SKM-1 treated with dmso at 0.1 percent for 144 hours (cell line): ENCODE data around the gene AFF2.

Source experiments
- DNase-seq: peaks from one replicate; lab custom pipeline; 2025; ENCODE audit not compliant: unreplicated experiment; lab: John Stamatoyannopoulos, UW

AFF2 gene

DNA sequence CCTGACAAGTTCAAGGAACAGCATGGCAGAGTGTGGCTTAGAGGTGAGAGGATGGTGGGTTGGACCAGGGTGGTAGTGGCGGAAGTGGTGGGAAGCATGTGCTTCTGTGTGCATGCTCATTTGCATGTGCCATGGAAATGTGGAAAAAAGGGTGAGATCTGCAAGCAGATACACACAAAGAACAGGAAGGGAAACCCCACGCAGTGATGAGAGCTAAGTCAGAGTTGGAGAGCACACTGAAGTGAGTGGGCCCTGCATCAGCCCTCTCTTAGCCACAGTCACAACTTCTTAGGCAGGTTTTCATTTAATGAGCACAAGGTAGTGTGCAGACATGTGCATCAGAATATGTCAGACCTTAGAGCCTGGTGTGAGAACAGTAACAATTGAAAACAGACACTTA lies 483.8 kb downstream of the AFF2 start:
- no peak for DNase-seq

- DNase-seq = no peak
Observed at GRCh38 chrX:148991502-148991901, 491.1 kb downstream of the AFF2 start.

GRCh38 chrX:148995661-148996060 lies 495.2 kb downstream of the AFF2 start:
- no peak for DNase-seq

DNA sequence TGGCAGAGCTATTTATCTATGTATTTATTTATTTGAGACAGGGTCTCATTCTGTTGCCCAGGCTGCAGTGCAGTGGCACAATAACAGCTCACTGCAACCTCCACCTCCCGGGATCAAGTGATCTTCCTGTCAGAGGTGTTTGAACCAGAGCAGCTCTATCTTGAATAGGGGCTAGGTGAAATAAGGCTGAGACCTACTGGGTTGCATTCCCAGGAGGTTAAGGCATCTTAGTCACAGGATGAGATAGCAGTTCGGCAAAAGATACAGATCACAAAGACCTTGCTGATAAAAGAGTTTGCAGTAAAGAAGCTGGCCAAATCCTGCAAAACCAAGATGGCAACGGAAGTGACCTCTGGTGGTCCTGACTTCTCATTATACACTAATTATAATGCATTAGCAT lies 501.9 kb downstream of the AFF2 start:
- no peak for DNase-seq

DNA sequence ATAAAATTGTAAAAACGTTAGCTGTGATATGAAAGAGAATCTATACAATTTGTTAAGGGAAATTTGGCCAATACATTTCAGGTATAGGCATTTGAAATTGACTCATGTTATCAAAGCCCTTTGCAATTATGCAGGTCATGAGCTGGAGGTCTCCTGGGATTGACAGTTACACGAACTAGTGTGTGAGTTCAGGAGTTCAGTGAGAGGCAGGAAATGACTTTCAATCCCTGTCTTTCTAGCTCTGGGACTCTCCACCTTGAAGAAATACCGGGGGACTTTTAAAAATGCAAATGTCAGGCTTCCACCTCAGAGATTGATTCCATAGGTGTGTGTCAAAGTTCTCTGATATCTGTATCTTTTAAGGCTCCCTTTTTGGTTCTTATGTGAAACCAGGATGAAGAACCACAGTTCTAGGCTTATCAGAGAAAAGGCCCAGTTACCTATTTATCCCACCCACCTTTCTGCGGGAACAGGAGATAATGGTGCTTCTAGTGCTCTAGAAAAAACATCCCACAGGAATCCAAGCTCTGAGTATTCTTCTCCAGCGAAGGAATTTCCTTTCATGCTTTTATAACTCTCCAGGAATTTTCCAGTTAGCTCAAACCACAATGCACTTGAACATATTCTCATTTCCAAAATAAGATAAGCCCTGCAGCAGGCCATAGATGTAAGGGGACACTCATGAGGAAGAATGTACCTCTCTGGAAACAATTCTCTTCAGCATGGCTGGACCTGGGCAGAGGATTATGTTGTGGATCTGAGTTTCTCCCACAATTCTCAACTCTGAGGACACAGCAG lies 503.6 kb downstream of the AFF2 start:
- no peak for DNase-seq

GRCh38 chrX:149004936-149005335 lies 504.5 kb downstream of the AFF2 start:
- DNase-seq = no peak

GRCh38 chrX:149006235-149006634 lies 505.8 kb downstream of the AFF2 start:
- DNase-seq = no peak

DNA sequence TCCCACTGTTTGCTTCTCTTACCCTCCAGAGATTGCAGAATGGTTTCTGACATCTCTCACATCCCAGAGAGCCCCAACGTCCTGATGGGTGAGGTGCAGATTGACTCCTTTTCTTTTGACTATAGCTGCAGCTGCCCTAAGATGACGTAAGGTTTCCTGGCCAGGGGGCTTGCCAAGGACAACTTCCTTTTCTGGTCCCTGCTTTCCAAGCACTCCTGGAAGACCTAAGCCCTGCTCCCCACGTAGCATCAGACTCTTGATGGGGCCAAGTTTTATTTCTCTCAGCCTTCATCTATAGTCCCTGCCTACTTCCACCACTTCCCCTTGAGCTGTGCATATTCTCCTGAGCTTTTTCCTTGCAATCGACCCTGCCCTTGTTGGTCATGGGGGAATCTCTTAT lies 507.0 kb downstream of the AFF2 start:
- no peak for DNase-seq

GRCh38 chrX:149010013-149010852 lies 509.8 kb downstream of the AFF2 start:
- DNase-seq = no peak

DNA sequence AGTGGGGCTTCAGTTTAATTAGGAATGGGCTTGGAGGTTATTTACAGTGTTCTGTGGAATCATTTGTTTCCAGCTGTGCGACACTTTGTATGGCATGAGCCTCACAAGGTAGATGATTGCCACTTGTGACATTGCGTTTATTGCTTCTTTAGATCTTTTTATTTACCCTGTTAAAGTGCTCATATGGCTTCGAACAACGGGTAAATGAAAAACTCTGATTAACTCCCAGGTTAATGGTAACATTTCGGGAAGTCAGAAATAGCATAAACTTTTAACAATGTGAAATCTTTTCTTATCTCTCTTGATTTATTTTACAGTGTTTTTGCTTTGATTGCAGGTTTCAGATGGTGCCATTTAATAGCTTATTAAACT lies 510.4 kb downstream of the AFF2 start:
- DNase-seq = no peak

GRCh38 chrX:149013081-149013480 lies 512.7 kb downstream of the AFF2 start:
- DNase-seq = no peak

- DNase-seq = no peak
Observed at GRCh38 chrX:149021159-149021558, 520.7 kb downstream of the AFF2 start.

DNA sequence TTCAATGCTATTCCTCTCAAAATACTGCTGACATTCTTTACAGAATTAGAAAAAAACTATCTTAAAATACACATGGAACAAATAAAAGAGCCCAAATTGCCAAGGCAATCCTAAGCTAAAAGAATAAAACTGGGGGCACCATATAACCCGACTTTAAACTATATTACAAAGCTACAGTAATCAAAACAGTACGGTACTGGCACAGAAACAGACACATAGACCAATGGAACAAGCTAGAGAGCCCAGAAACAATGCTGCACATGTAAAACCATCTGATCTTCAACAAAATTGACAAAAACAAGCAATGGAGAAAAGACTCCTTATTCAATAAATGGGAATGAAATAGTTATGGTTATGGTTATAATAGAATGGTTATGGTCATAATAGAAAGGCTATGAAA lies 522.1 kb downstream of the AFF2 start:
- DNase-seq = no peak

DNA sequence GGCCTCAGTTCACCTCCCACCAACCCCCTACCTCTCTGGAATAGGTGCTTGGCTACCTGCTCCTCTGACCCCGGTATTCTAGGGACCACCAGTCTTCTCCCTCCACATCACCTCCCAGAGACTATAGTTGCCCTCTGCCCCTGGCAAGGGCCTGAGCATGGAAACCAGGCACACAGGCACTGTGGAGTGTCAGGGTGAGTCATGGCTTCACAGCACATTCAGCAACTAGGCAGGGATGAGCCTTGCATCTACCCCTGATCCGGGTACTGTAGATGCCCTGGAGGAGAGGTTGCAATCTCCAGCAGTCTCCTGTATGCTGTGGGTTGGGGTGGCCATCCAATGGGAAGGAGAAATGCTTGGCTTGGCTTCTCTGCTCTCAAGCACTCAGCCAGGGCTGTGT lies 532.0 kb downstream of the AFF2 start:
- no peak for DNase-seq

GRCh38 chrX:149036086-149036485 lies 535.7 kb downstream of the AFF2 start:
- no peak for DNase-seq

DNA sequence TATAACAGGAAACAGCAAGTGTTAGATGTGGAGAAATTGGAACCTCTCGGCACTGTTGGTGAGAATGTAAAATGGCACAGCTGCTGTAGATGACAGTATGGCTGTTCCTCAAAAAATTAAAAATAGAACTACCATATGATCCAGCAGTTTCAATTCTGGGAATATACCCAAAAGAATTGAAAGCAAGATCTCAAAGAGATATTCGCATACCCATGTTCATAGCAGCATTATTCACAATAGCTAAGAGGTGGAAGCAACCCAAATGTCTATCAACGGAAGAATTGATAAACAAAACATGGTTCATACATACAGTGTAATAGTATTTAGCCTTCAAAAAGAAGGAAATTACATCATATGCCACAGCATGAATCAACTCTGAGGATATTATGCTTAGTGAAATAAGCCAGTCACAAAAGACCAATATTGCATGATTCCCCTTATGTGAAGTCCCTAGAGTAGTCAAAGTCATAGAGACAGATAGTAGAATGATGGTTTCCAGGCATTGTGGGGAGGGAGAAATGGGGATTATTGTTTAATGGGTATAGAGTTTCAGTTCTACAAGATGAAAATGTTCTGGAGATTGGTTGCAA lies 537.0 kb downstream of the AFF2 start:
- no peak for DNase-seq

GRCh38 chrX:149039057-149039456 lies 538.6 kb downstream of the AFF2 start:
- no peak for DNase-seq

- no peak for DNase-seq
Observed at GRCh38 chrX:149040873-149041535, 540.6 kb downstream of the AFF2 start.

- no peak for DNase-seq
Observed at GRCh38 chrX:149043401-149043800, 543.0 kb downstream of the AFF2 start.

- DNase-seq = no peak
Observed at GRCh38 chrX:149044471-149044870, 544.1 kb downstream of the AFF2 start.

DNA sequence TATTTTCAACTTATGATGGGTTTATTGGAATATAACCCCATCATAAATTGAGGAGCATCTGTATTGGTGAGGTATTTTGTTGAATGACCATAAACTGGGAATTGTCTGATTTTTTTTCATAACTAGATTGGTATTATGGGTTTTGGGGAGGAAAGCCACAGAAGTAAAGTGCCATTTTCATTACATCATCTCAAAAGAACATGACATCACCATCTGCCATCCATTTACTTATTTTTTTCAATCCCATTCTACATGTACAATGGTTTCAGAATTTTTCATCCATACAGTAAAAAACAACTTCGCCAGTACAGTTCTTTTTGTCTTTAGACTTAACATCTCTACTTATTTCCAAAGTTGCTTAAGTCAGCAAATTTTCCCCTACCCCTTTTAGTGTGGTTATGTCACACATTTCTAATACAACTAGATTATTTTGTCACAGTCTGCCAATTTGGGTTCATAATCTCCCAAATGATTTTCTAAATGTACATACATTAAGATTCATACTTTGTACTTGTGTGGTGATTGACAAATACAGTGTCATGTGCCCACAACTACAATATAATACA lies 545.3 kb downstream of the AFF2 start:
- DNase-seq = no peak
